Measurements from ENCODE around the gene LRRN3.

GRCh38 chr7:111051832-111052231, 39.1 kb upstream of the LRRN3 start:
- no peak for TF ChIP-seq POLR2AphosphoS5 (IDR thresholded peaks at IDR 0.05; ENCODE audit: borderline replicate concordance, low read depth, low read length)
- no peak for TF ChIP-seq EZH2 (IDR thresholded peaks at IDR 0.05)
